A673 (cell line): ENCODE measurements around the gene PISD.

Experiments
- EZH2 ChIP-seq: fragments of 200-600 bp; sonication (generic); IDR thresholded peaks from 2 replicates; pipeline ENCODE4 v1.6.1; 2017; ENCODE audit warnings: borderline replicate concordance, low read depth, mild to moderate bottlenecking, mixed read lengths, antibody characterized with exemption, low read length; ENCODE audit not compliant: poor library complexity, severe bottlenecking
- TF ChIP-seq, protein P1 (sequence below): fragments of 300-800, 200-600 bp; sonication (generic); conservative IDR thresholded peaks from 2 replicates; pipeline ENCODE4 v1.5.1; 2017; ENCODE audit warnings: low read depth, mild to moderate bottlenecking, antibody characterized with exemption, low read length, moderate library complexity, mixed read lengths

DNA sequence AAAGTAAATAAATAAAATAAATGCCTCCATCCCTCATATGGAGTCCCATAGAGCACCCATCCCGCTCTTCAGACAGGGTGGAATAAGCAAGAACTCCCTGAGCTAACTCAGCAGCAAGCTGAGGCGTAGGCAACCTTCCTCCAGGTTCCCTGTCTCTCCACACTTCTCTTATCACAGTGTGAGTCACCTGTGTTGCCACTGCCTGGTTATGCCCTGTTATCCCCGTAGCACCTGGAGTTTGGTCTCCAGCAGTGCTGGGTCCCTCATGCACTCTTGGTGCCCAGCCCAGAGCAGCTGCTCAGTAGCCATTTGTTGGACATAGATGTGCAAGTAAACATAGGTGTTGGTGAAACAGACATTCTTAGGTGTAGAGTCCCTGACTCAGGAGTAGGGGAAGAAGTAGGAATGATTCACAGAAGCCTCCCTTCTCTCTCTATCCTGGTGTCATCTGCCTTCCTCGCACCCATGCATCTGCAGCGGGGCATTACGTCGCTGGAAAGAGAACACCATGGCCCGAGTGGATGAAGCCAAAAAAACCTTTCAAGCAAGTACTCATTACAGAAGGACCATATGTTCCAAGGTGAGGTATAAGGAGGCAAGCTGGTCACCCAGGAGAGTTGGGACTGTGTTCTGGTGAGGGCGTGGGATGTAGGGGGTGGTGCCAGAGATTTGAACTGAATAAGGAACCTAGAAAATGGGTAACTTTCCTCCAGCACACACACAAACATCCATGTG, 56.0 kb downstream of the PISD start:
- TF ChIP-seq, protein P1, sequence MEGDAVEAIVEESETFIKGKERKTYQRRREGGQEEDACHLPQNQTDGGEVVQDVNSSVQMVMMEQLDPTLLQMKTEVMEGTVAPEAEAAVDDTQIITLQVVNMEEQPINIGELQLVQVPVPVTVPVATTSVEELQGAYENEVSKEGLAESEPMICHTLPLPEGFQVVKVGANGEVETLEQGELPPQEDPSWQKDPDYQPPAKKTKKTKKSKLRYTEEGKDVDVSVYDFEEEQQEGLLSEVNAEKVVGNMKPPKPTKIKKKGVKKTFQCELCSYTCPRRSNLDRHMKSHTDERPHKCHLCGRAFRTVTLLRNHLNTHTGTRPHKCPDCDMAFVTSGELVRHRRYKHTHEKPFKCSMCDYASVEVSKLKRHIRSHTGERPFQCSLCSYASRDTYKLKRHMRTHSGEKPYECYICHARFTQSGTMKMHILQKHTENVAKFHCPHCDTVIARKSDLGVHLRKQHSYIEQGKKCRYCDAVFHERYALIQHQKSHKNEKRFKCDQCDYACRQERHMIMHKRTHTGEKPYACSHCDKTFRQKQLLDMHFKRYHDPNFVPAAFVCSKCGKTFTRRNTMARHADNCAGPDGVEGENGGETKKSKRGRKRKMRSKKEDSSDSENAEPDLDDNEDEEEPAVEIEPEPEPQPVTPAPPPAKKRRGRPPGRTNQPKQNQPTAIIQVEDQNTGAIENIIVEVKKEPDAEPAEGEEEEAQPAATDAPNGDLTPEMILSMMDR = no peak
- no peak for TF ChIP-seq EZH2
